ENCODE data around the gene LRP1B.

The LRP1B gene

DNA sequence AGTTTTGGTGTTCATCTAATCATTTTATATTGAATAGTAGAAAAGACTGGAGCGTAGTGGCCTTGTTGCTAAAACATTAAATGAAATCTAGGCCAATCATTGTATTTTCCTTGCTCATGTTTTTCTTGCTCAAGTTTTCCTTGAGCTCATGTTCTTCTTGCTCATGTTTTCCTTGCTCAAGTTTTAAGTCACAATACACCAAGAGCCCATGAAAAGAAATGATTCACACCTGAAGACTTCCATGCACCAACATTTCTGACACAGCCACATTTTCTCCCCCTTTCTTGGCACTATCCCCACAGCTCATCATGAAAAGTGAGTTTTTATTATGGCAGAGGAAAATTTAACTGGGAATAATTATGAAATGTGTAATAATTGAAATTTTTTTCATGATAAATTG lies 92.0 kb downstream of the LRP1B start:
- Mint-ChIP-seq H3K4me1 (no peaks in the 10 kb centered on the region), H3K27me3 (no peaks in the 10 kb centered on the region), H3K9me3 (peaks cover 2% of the 10 kb centered on the region), H3K4me3 (no peak overlapping the region), H3K27ac (no peak overlapping the region), H3K36me3 (no peaks in the 10 kb centered on the region)
- no peak for ATAC-seq

DNA sequence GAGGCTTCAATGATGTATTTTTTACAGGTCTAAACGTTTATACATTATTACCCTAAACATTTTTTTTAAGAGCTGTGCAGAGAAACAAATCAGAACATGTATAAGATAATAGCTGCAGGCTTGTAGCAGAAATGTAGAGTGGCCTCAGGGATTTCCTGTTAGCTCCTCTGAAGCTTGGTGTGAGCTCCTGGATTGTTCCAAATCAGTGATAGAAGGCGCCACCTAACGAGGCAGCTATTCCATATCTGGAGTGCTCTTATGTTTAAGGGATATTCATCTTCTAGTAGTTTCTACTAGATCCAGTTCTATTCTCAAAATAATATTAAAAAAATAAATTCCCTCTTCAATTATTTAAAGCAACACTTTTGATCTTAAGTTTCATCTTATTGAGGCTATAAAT lies 93.1 kb downstream of the LRP1B start:
- H3K4me1 Mint-ChIP-seq: no peaks in the 10 kb centered on the region
- H3K9me3 Mint-ChIP-seq: peaks cover 3% of the 10 kb centered on the region
- ATAC-seq: no peak
- no peak overlapping the region for H3K27ac Mint-ChIP-seq
- H3K36me3 Mint-ChIP-seq: no peaks in the 10 kb centered on the region
- H3K4me3 Mint-ChIP-seq: no peak overlapping the region
- H3K27me3 Mint-ChIP-seq: no peaks in the 10 kb centered on the region

DNA sequence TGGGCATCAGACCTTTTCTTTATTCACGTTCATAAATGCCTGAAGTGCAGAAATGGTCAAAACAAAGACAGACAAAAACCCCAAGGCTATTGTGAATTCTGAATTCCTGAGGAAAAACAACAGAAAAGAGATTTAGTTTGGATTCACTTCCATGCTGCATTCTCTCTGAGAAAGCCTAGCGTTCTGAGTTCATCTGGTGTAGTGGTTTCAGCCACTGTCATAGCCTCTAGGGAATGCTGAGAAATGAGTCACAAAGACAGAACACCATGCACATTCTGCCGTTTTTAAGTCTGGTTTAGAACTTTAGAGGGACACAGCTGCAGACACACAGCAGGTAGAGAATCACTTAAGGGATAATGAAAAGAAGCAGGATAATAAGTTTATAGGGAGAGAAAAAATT lies 93.8 kb downstream of the LRP1B start:
- Mint-ChIP-seq H3K4me1 (no peaks in the 10 kb centered on the region), H3K4me3 (no peak overlapping the region), H3K27me3 (no peaks in the 10 kb centered on the region), H3K27ac (no peak overlapping the region), H3K9me3 (peaks cover 3% of the 10 kb centered on the region), H3K36me3 (no peaks in the 10 kb centered on the region)
- no peak for ATAC-seq

DNA sequence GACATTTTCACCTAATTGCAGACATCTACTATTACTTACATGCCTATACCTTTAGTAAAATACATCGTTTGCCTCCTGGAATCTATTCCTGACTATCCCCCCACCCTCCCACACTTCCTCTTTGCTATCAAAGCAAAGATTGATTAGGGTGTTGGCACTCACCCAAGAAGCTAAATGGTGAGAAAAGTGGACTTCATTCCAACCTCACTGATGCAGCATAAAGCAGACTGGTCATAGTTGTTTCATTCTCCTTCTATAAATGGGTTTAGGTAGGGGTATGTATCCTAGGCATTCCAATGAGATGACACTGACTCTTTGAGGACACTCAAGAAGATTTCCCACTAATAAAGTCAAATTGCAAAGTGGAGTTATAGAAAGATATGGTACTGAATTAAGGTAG lies 97.4 kb downstream of the LRP1B start:
- Mint-ChIP-seq H3K4me1 (no peaks in the 10 kb centered on the region), H3K27me3 (no peaks in the 10 kb centered on the region), H3K36me3 (no peaks in the 10 kb centered on the region), H3K4me3 (no peak overlapping the region), H3K9me3 (peaks cover 3% of the 10 kb centered on the region), H3K27ac (no peak overlapping the region)
- ATAC-seq: no peak

DNA sequence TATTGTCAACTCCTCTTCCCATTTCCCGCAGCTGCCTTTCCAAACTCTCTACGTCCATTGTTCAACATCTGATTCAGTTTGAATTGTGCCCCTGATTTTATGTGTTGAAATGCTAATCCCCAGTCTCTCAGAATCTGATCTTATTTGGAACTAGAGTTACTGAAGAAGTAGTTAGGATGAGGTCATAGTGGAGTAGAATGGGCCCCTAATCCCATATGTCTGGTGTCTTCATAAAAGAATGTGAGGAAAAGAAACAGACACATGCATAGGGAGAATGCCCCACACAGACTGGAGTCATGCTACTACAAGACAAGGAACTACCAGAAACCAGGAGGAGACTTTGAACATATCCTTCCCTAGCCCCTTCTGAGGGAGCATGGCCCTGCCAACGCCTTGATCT lies 99.2 kb downstream of the LRP1B start:
- Mint-ChIP-seq H3K27ac (no peak overlapping the region), H3K4me3 (no peak overlapping the region), H3K4me1 (no peaks in the 10 kb centered on the region), H3K27me3 (no peaks in the 10 kb centered on the region), H3K36me3 (no peaks in the 10 kb centered on the region), H3K9me3 (peaks cover 3% of the 10 kb centered on the region)
- no peak for ATAC-seq

DNA sequence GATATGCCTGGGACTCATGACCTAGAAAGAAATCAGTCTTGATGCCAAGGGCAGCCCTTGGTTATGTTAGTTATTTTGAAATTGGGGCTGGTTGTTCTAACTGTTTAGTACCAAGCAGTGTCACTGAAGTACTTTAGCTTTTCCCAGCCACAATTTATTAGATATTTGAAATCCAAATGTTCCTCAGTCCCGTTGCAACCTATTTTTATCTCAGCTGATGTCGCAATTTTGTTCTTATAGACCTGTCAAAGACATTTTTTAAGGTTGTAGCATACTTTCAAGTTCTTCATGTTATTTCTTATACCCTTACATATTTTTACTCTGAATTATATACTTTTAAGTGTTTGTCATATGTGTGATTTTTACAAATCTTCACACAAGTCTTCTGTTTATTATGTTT lies 100.1 kb downstream of the LRP1B start:
- Mint-ChIP-seq H3K27me3 (no peaks in the 10 kb centered on the region), H3K4me1 (no peaks in the 10 kb centered on the region), H3K9me3 (peaks cover 3% of the 10 kb centered on the region), H3K27ac (no peak overlapping the region), H3K4me3 (no peak overlapping the region), H3K36me3 (no peaks in the 10 kb centered on the region)
- no peak for ATAC-seq

DNA sequence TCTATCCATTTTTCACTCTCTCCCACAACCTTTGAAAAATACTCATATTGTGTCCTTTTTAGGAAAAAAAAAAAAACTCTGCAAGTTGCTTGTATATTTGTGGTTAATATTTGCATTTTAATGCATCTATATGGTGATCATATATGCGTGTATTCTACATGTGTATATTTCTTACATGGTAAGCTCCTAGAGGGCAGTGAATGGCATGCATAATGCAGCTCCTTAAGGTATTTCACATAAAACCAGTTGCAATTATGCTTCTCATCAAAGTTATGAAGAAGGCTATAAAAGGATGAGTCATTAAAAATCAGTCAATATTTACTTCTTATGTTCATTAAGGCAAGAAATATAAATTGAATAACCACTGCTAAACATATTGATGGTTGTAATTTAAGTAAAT lies 100.8 kb downstream of the LRP1B start:
- Mint-ChIP-seq H3K4me1 (no peaks in the 10 kb centered on the region), H3K4me3 (no peak overlapping the region), H3K36me3 (no peaks in the 10 kb centered on the region), H3K27me3 (no peaks in the 10 kb centered on the region), H3K9me3 (peaks cover 3% of the 10 kb centered on the region), H3K27ac (no peak overlapping the region)
- ATAC-seq: no peak

DNA sequence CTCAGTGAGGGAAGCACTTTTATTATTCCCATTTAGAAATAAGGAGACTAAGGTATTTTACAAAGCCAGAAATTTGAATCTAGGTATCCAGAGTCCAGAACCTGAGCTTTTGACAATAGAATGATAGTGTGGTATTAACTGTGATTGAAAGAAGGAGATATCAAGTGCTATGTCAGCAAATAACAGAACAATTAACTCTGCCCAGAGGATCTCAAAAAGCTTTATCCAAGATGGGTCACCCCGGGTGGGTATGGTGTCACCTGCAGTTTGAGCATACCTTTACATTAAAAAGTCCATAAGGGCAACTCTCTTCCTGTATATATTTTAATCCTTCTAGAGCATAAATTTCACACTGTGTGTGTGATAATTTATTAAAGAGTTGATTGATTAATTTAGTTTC lies 105.4 kb downstream of the LRP1B start:
- no peaks in the 10 kb centered on the region for H3K27me3 Mint-ChIP-seq
- no peak overlapping the region for H3K4me3 Mint-ChIP-seq
- no peaks in the 10 kb centered on the region for H3K4me1 Mint-ChIP-seq
- H3K27ac Mint-ChIP-seq: no peak overlapping the region
- H3K9me3 Mint-ChIP-seq: no peaks in the 10 kb centered on the region
- no peaks in the 10 kb centered on the region for H3K36me3 Mint-ChIP-seq
- ATAC-seq: no peak

DNA sequence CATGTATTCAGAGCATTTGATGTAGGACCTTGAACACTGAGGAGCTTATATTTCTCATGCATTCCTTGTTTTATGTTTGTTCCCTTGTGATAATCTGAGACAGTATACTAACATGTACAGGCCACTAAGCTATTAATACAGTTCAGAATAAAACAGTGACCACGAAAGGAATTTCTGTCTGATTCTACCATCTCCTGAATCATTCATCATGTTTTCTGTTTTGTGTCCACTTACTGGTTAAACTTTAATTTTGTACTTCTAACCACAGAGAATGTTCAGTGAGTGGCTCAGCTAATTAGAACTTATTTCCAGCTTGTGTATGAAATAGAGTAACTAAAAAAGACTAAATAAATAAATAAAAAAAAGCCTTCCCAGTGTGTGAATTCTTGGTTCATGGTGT lies 110.4 kb downstream of the LRP1B start:
- H3K27ac Mint-ChIP-seq: no peak overlapping the region
- peaks cover 2% of the 10 kb centered on the region for H3K9me3 Mint-ChIP-seq
- H3K36me3 Mint-ChIP-seq: no peaks in the 10 kb centered on the region
- no peak for ATAC-seq
- no peak overlapping the region for H3K4me3 Mint-ChIP-seq
- H3K4me1 Mint-ChIP-seq: no peaks in the 10 kb centered on the region
- H3K27me3 Mint-ChIP-seq: no peaks in the 10 kb centered on the region

DNA sequence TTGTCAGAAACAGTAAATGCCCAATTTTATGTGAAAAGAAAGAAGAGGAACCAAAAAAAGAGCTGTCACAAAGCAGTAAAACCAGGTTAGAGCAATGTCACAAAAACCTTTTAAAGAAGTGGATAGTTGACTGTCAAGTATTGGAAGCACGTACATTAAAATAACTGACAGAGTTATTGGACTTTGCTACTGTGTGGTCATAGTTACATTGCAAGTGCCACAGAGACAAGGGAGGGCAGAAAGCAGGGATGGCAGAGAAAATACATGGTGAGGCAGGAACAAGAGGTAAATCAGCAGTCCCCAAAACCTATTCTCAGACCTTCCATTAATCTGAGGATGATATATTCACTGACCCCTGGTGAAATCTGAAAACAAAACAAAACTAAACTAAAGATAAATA lies 116.3 kb downstream of the LRP1B start:
- H3K4me1 Mint-ChIP-seq: no peaks in the 10 kb centered on the region
- H3K27ac Mint-ChIP-seq: no peak overlapping the region
- no peak overlapping the region for H3K4me3 Mint-ChIP-seq
- ATAC-seq: no peak
- H3K9me3 Mint-ChIP-seq: peaks cover 2% of the 10 kb centered on the region
- no peaks in the 10 kb centered on the region for H3K27me3 Mint-ChIP-seq
- no peaks in the 10 kb centered on the region for H3K36me3 Mint-ChIP-seq

DNA sequence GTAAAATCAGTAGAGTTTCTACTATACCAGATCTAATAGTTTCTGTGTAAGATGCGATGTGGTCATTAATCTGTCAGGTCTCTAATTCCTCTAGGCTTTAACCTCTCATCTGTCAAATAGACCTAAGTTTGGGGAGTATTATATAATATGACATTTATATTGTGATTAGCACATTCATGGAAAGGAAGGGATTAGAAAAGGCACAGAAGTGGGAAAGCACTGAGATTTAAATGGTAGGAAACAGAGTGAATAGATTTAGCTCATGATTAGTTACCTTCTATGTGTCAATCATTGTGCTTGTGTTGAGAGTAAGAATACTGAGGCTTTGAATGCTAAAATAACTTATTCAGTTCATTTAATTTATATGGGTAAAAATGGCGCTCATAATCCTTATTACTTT lies 118.0 kb downstream of the LRP1B start:
- Mint-ChIP-seq H3K4me1 (no peaks in the 10 kb centered on the region), H3K4me3 (no peak overlapping the region), H3K36me3 (no peaks in the 10 kb centered on the region), H3K27ac (no peak overlapping the region), H3K27me3 (no peaks in the 10 kb centered on the region), H3K9me3 (peaks cover 2% of the 10 kb centered on the region)
- no peak for ATAC-seq

DNA sequence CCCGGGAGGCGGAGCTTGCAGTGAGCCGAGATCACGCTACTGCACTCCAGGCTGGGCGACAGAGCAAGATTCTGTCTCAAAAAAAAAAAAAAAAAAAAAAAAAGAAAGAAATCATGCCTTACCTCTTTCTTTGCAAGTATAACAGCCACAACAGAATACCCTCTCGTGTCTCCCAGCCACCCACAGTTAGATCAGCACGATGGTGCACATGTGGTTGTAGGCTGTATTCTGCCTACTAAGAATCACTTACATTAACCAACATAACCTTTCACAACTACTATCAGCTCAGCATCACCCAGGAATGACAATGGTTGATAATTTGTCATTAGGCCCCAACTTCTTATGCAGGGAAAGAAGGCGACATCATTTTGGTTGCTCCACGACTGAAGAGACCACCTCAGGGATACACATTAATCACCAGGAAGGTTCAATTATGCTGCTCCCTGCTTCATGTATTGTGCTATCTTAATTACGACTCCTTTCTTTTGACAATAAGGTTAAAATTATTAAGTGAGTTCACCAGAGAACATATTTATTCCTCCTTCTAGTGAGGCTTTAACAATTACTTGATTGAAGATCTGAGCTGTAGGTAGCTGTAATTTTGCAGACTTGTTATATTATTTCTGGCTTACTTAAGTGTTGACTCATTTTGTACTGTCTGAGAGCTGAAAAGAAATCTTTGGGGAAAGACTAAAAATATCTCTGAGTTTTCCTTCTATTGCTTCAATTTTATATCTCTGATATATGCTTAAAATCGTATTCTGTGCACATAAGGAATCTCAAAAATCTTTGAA lies 120.1 kb downstream of the LRP1B start:
- Mint-ChIP-seq H3K4me1 (no peaks in the 10 kb centered on the region), H3K27ac (no peak overlapping the region), H3K27me3 (no peaks in the 10 kb centered on the region), H3K4me3 (no peak overlapping the region), H3K36me3 (no peaks in the 10 kb centered on the region), H3K9me3 (no peaks in the 10 kb centered on the region)
- no peak for ATAC-seq

DNA sequence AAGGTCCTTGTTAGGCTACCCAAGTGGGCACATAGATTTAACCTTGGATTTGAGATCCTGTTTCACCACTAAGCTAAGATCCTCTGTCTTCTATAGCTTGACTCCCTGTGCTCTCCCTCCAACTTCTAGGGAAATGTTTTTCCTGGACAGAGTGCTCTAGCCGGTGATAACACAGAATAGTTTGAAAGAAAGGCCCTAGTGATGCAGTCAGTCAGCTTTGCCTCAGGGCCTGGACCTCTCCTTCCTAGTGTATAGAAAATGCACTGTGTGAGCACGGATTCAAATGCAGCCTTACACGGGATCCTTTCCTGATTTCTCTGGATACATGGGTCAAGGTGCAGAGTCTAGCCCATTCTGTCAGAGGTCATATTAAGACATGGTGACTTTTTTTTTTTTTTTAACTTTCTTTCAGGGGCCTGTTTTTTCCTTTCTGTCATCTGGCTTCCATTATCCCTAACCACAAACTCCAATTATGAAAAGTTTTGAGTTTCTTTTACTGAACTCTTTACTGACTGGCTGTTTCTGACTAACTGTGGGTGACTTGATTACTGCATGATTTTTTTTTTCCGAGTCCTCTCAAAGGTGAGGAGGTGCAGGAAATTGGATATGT lies 122.6 kb downstream of the LRP1B start:
- no peak overlapping the region for H3K27ac Mint-ChIP-seq
- no peaks in the 10 kb centered on the region for H3K4me1 Mint-ChIP-seq
- H3K36me3 Mint-ChIP-seq: no peaks in the 10 kb centered on the region
- H3K27me3 Mint-ChIP-seq: no peaks in the 10 kb centered on the region
- no peak overlapping the region for H3K4me3 Mint-ChIP-seq
- ATAC-seq: no peak
- no peaks in the 10 kb centered on the region for H3K9me3 Mint-ChIP-seq

DNA sequence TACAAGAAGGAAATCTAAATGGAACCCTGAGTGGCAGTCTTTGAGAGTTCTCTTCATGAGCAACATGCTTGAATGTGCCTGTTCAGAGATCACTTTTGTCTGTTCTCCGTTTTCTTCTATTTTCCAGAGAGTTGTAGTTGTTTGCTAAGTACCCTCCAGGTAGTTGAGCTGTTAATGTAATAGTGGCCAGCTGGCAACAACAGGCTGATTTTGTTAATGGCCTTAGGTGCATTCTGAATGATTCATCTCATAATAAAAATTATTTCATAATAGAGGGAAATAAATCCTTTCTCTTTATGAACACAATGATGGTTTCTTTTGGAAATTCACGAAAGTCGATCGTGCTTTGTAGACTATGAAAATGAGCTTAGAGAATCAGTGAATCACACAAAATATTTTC lies 136.8 kb downstream of the LRP1B start:
- Mint-ChIP-seq H3K27ac (no peak overlapping the region), H3K9me3 (no peaks in the 10 kb centered on the region), H3K4me3 (no peak overlapping the region), H3K36me3 (no peaks in the 10 kb centered on the region), H3K4me1 (no peaks in the 10 kb centered on the region), H3K27me3 (no peaks in the 10 kb centered on the region)
- no peak for ATAC-seq

DNA sequence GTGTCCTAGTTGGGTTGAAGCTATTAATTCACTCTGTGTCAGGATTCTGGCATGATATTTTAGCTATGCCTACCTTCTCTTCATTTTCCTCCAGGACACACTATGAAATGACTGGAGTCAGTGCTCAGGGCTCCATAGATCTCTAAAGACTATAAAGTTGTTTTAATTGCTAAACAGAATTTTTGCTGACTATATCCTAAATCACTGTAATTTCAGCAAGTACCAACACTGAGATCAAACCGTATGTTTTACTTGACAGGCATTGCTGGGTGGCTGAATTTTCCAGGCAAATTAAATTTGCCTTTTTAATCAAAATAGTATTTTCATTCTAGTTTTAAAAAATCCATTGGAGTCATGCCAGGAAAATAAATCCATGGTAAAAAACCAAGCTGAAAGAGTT lies 138.1 kb downstream of the LRP1B start:
- ATAC-seq: no peak
- no peaks in the 10 kb centered on the region for H3K36me3 Mint-ChIP-seq
- no peaks in the 10 kb centered on the region for H3K27me3 Mint-ChIP-seq
- no peaks in the 10 kb centered on the region for H3K9me3 Mint-ChIP-seq
- H3K4me1 Mint-ChIP-seq: no peaks in the 10 kb centered on the region
- H3K27ac Mint-ChIP-seq: no peak overlapping the region
- no peak overlapping the region for H3K4me3 Mint-ChIP-seq

DNA sequence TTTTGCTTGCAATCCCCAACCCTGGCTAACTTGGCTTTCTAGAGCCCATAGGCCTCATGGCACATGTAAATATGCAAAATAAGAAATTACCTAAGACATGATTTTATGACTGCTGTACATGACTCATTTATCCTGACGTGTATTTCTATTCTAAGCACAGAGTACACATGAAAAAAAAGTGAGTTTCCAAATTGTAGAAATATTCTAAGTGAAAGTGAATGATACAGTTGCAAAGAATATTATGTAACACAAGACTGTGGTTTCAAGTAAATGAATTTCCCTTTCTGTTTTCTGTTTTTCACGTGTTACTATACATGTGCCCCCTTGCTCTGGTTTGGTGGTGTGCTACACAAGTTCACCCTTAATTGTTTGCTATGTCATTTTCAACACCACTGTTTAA lies 162.4 kb downstream of the LRP1B start:
- H3K27me3 Mint-ChIP-seq: no peaks in the 10 kb centered on the region
- H3K4me1 Mint-ChIP-seq: no peaks in the 10 kb centered on the region
- peaks cover 3% of the 10 kb centered on the region for H3K9me3 Mint-ChIP-seq
- H3K27ac Mint-ChIP-seq: no peak overlapping the region
- ATAC-seq: no peak
- H3K4me3 Mint-ChIP-seq: no peak overlapping the region
- no peaks in the 10 kb centered on the region for H3K36me3 Mint-ChIP-seq
